Pulmonary artery endothelial cell (primary cell): ENCODE results near the gene UGT1A5. TPM values are rescaled to one million over a fixed set of nuclear protein-coding genes. Genes with fewer than 3 reads are reported as not detected.

Experiments
- DNase-seq: peaks from one replicate; pipeline ENCODE4 v3.0.0-alpha.2; 2011; ENCODE audit warnings: low read depth, low spot score
- total RNA-seq: library from RNA; depleted of rRNA; stranded (reverse); fragments of >200 nt; gene quantifications from 2 replicates; pipeline ENCODE4 v1.2.3, GENCODE V29; 2014

The UGT1A5 gene
- total RNA-seq: not detected in 2 replicates

GRCh38 chr2:233712611-233713261 is at the start of gene UGT1A5:
Gene UGT1A5, plus strand, starts transcription at chr2:233712907. Its CDS starts 85 bp downstream, at chr2:233712992.
- DNase-seq: no peak

- DNase-seq: no peak
These were observed 48.8 kb upstream of the UGT1A5 start for GRCh38 chr2:233663911-233664310.

DNA sequence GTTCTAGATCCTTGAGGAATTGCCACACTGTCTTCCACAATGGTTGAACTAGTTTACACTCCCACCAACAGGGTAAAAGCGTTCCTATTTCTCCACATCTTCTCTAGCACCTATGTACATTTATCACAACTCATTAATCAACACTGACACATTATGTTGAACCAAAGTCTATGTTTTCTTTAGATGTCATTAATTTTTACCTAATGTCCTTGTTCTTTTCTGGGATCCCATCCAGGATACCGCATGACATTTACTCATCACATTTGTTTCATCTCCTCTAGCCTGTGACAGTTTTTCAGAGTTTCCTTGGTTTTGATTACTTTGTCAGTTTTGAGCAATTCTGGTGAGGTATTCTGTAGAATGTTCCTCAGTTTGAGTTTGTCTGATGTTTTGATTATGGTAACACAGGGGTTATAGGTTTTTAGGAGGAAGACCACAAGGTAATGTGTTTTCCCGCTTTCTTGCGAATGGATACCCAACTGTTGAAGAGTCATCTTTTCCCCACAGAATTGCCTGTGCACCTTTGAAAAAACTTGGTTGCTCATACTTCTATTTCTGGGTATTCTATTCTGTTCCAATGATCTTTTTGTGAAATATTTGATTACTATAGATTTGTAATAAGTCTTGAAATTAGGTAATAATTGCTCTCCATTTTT is 44.0 kb upstream of the UGT1A5 start:
- no peak for DNase-seq

DNA sequence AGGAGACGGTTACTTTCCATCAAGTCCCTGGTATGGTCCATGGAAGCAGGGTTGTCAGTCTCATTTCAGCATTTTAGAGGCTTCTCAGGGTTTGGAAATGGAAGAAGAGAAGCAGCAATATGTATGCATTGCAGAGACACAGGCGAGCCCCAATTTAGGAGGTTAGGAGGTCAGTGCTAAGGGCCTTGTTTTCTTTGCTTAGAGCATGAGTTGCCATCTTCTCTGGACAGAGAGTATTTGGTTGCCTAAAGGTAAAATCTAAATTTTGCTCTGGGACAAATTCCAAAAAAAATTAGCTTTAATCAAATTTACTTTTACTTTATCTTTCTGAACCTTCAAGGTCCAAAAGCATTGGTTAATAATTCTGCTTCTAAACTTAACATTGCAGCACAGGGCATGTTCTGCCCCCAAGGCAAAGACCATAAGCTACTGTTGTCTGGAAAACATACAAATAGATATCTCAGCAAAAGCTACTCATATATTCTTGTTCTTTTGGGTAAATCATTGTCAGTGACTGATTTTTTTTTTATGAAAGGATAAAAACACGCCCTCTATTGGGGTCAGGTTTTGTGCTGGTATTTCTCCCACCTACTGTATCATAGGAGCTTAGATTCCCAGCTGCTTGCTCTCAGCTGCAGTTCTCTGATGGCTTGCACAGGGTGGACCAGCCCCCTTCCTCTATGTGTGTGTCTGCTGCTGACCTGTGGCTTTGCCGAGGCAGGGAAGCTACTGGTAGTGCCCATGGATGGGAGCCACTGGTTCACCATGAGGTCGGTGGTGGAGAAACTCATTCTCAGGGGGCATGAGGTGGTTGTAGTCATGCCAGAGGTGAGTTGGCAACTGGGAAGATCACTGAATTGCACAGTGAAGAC is 41.2 kb upstream of the UGT1A5 start, which contains the start of gene UGT1A9:
TSS of gene UGT1A9 (plus strand) at position 609 of the 872 bp plus-strand sequence. CDS start at position 646, 37 bp downstream.
- no peak for DNase-seq

DNA sequence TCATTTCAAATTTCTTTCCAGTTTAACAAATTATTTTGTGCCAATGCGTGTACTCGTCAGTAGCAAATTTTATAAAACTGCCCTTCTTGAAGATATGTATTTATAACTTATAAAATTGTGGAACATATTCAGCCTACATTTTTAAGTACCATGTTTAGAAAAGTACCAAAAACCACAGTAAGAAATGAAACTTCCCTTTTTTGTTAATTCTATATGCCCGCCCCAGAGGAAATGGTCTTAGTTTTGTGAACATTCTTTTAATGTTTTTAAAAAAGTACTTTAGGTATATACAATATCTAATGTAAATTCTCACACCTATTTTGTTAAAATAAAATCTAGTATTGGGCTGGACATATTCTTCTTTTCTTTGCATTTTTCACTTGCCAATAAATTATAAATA is 39.8 kb upstream of the UGT1A5 start:
- DNase-seq: no peak

- no peak for DNase-seq
These were observed 38.8 kb upstream of the UGT1A5 start for GRCh38 chr2:233673896-233674295.

- no peak for DNase-seq
These were observed 38.4 kb upstream of the UGT1A5 start for GRCh38 chr2:233674314-233674713.

GRCh38 chr2:233674995-233675394 is 37.7 kb upstream of the UGT1A5 start:
- no peak for DNase-seq

- no peak for DNase-seq
These were observed 36.7 kb upstream of the UGT1A5 start for GRCh38 chr2:233676046-233676445.

DNA sequence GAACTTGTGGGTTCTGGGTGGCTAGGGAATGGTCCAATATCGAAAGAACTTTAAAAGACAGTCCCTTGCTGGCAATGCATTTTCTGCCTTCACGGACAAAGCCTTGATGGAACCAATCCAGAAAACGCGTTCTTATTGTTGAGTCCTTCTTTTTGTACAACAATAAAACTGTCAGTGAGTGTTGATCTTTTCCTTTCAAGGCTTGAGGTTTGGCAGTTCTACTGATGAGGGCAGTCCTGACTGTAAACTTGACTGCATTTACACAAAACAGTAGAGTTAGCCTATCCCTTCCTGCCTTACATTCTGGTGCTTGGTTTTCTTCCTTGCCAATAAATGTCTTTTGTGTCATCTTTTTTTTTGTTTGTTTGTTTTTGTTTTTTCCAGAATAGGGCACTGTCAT is 33.5 kb upstream of the UGT1A5 start:
- no peak for DNase-seq

DNA sequence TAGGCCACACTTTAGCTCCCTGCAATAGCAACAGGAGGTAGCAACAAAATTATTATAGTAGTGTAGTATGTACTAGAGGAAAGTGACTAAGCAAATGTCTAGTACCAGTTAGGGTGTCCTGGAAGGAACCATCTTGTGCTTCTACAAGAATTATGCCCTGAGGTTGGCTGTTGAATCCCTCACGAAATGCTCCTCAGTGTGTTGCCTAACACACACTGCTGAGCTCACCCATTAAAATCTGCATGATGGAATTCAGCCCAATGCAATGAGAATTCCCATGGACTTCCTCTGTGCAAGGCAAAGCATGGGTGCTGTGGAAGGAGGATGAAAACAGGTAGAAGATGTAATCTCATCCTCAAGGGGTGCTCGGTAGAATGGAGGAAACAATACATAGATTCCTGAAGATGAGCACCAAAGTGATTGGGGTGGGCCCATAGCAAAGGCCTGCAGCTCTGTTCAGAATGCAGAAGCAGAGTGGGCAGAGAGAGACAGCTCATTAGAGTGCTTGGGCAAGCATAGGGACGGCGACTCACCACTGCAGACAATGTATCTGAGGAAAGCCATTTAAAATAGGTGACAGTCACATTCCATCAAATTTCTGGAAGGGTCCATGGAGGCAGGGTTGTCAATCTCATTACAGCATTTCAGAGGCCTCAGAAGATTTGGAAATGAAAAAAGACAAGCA is 32.2 kb upstream of the UGT1A5 start:
- no peak for DNase-seq

DNA sequence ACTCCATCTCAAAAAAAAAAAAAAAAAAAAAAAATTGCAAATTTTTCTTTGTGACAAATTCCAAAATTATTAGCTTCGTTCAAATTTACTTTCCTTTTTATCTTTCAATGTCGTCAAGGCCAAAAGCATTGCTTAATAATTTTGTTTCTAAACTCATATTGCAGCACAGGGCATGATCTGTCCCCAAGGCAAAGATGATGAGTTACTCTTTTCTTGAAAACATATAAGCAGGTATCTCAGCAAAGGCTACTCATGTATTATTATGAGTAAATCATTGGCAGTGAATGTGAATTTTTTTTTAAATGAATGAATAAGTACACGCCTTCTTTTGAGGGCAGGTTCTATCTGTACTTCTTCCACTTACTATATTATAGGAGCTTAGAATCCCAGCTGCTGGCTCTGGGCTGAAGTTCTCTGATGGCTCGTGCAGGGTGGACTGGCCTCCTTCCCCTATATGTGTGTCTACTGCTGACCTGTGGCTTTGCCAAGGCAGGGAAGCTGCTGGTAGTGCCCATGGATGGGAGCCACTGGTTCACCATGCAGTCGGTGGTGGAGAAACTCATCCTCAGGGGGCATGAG is 31.1 kb upstream of the UGT1A5 start, which contains the start of gene UGT1A7:
TSS of gene UGT1A7 (plus strand) at position 381 of the 579 bp plus-strand sequence. CDS start at position 418, 37 bp downstream.
- DNase-seq: no peak

GRCh38 chr2:233684640-233685039 is 28.1 kb upstream of the UGT1A5 start:
- no peak for DNase-seq

DNA sequence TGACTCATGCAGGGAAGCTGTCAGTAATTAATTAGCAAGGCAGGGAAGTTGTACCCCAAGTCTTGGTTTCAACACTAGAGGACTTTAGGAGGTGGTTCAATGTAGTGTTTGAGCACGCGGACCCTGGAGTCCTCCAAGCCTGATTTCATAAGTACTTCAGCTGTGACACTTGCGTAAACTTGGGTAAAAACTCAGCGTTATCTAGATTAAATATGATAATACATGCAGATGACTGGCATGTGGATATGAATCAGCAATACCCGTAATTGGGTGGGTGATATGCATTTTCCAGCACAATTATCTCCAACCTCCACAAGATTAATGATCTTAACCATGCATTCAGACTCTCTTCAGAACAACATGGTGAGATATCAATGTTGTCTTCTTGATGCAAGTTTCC is 25.8 kb upstream of the UGT1A5 start:
- no peak for DNase-seq

DNA sequence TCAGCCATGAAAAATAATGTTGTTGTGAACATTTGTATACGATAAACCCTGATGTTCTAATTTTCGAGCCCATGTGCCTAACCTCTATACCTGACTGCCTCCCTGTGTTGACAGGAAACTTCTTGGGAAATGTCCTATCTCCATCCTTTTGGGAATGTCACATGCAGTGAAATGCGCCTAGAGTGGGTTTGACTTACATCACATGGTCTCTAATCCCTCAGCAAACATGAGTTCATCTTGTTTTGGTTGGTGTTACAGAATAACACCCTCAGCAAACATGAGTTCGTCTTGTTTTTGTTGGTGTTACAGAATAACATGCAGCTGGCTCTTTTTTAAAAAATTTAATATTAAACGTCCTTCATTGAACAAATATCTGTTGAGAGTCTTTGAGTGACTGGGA is 24.4 kb upstream of the UGT1A5 start:
- no peak for DNase-seq

GRCh38 chr2:233689031-233689430 is 23.7 kb upstream of the UGT1A5 start:
- DNase-seq: no peak

- DNase-seq: peak; percentile 91
These were observed 23.2 kb upstream of the UGT1A5 start for GRCh38 chr2:233689501-233689900.

DNA sequence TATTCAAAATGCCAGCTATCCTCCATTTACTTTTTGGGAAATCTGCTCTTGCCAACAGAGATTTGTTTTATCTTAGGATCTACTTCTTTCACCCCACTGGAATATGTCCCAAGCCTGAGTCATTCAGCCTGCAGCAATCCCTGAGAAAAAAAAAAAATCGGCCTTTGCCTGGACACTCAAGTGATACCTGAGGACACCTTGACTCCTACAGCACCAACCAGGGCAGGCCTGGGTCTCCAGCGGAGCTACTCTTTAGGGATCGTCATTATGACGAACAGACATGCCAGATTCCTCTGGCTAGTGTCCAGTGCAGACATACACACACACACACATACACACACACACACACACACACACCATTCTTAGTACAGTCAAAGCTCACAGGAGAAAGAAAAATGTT is 22.3 kb upstream of the UGT1A5 start:
- no peak for DNase-seq

- DNase-seq: no peak
These were observed 21.0 kb upstream of the UGT1A5 start for GRCh38 chr2:233691443-233692433.

DNA sequence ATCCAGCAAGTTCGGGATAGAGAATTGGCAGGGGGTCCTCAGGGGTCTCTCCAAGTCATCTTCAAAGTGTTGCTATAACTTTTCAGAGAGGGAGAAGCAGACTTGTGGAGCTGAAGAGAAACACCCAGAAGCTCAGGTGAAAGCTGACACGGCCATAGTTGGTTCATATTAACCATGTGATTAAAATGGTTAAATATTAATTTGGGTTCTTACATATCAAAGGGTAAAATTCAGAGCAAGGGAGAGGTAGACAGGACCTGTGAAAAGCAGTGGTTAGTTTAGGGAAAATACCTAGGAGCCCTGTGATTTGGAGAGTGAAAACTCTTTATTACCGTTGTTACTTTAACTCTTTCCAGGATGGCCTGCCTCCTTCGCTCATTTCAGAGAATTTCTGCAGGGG is 20.1 kb upstream of the UGT1A5 start, which contains the start of gene UGT1A6:
TSS of gene UGT1A6 (plus strand) at position 243 of the 400 bp plus-strand sequence. CDS start at position 358, 115 bp downstream.
- DNase-seq: no peak
